ENCODE measurements around the gene ZFX. TPM values are rescaled to one million over a fixed set of nuclear protein-coding genes. Genes with fewer than 3 reads are reported as not detected.
"Not testable (repeated sequence)": the region's sequence is repeated elsewhere in the genome, so short reads cannot be mapped to it uniquely, and the experiment has no call there.

The ZFX gene
- total RNA-seq, 1 donor from 2014 or later = 59.1 TPM

DNA sequence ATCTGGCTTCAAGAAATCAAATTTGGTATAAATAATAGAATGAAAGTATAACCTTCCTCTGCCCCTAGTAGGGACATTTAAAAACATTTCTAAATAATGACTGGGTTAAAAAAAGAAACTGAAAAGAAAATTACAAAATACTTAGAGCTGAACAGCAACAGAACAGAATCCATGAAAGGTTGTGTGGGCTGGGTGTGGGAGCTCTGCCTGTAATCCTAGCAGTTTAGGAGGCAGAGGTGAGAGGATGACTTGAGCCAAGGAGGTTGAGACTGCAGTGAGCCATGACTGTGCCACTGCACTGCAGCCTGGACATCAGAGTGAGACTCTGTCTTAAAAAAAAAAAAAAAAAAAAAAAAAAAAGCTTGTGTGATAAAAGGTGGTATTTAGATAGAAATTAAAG, 12.3 kb upstream of the ZFX start:
- Mint-ChIP-seq H3K4me1 (peaks cover 2% of the 10 kb centered on the region), H3K4me3 (no peak overlapping the region), H3K36me3 (no peaks in the 10 kb centered on the region), H3K27me3 (ENCODE audit: insufficient read depth, low read depth) (peaks cover 2% of the 10 kb centered on the region), H3K27ac (no peak overlapping the region), H3K9me3 (no peaks in the 10 kb centered on the region)
- no peaks in the 10 kb centered on the region for H3F3A ChIP-seq (ENCODE audit: low read depth)
- no peaks in the 10 kb centered on the region for H3K27me3 ChIP-seq
- DNase-seq (ENCODE audit: low spot score) = no peak
- no peak overlapping the region for H3K27ac ChIP-seq
- H3K9ac ChIP-seq = no peak overlapping the region
- no peak overlapping the region for H3K4me2 ChIP-seq
- no peak overlapping the region for H2AFZ ChIP-seq (replicated peaks)
- H4K20me1 ChIP-seq (ENCODE audit: low read depth) = no peaks in the 10 kb centered on the region
- H3K36me3 ChIP-seq = no peaks in the 10 kb centered on the region
- H3K4me1 ChIP-seq = peaks cover 5% of the 10 kb centered on the region
- H3K4me3 ChIP-seq = no peak overlapping the region
- TF ChIP-seq, protein P1, sequence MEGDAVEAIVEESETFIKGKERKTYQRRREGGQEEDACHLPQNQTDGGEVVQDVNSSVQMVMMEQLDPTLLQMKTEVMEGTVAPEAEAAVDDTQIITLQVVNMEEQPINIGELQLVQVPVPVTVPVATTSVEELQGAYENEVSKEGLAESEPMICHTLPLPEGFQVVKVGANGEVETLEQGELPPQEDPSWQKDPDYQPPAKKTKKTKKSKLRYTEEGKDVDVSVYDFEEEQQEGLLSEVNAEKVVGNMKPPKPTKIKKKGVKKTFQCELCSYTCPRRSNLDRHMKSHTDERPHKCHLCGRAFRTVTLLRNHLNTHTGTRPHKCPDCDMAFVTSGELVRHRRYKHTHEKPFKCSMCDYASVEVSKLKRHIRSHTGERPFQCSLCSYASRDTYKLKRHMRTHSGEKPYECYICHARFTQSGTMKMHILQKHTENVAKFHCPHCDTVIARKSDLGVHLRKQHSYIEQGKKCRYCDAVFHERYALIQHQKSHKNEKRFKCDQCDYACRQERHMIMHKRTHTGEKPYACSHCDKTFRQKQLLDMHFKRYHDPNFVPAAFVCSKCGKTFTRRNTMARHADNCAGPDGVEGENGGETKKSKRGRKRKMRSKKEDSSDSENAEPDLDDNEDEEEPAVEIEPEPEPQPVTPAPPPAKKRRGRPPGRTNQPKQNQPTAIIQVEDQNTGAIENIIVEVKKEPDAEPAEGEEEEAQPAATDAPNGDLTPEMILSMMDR (IDR thresholded peaks at IDR 0.05) = no peak
- TF ChIP-seq EZH2 (IDR thresholded peaks at IDR 0.05) (no peak), EZH2phosphoT487 (IDR thresholded peaks at IDR 0.05) (no peak)
- H3K79me2 ChIP-seq (ENCODE audit: low read depth) = no peaks in the 10 kb centered on the region
- H3K9me3 ChIP-seq (ENCODE audit: low read depth) = no peaks in the 10 kb centered on the region

DNA sequence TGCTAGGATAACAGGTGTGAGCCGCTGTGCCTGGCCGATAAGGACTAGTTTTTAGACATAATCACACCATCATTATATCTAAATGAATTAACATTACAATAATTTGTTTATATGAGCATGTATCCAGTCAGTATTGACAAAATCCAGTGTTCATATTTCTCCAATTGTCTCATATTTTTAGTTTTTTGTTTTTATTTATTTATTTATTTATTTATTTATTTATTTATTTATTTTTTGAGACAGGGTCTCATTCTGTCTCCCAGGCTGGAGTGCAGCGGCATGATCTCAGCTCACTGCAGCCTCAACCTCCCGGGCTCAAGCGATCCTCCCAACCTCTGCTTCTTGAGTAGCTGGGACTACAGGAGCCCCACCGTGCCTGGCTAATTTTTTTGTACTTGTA, 5.5 kb upstream of the ZFX start:
- not testable (repeated sequence) for H3K27me3 Mint-ChIP-seq (ENCODE audit: insufficient read depth, low read depth); H3K27me3 ChIP-seq; H3K27ac ChIP-seq; H3K9ac ChIP-seq; H3K9me3 Mint-ChIP-seq; H3K4me3 Mint-ChIP-seq; H3K9me3 ChIP-seq (ENCODE audit: low read depth); H3K27ac Mint-ChIP-seq; H4K20me1 ChIP-seq (ENCODE audit: low read depth); H3K4me2 ChIP-seq; H2AFZ ChIP-seq (replicated peaks); H3K4me3 ChIP-seq; H3K36me3 ChIP-seq; H3K36me3 Mint-ChIP-seq; DNase-seq (ENCODE audit: low spot score)
- Histone ChIP-seq H3K4me1 (peaks cover 40% of the 10 kb centered on the region), H3K79me2 (ENCODE audit: low read depth) (peaks cover 14% of the 10 kb centered on the region), H3F3A (ENCODE audit: low read depth) (peaks cover 32% of the 10 kb centered on the region)
- peaks cover 32% of the 10 kb centered on the region for H3K4me1 Mint-ChIP-seq

DNA sequence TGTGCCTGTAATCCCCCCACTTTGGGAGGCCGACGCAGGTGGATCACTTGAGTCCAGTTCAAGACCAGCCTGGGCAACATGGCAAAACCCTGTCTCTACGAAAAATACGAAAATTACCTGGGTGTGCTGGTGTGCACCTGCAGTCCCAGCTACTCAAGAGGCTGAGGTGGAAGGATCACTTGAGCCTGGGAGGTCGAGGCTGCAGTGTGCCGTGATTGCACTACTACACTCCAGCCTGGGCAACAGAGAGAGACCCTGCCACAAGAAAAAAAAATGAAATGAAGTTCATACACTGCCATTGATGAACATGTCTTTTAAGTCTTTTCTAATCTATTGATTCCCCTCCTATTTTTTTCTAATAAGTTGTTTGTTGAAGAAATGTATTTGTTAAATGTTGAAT, 5.0 kb upstream of the ZFX start:
- peaks cover 40% of the 10 kb centered on the region for H3K4me1 ChIP-seq
- Mint-ChIP-seq H3K36me3 (no peaks in the 10 kb centered on the region), H3K4me1 (peaks cover 32% of the 10 kb centered on the region), H3K27ac (no peak overlapping the region), H3K9me3 (no peaks in the 10 kb centered on the region), H3K27me3 (ENCODE audit: insufficient read depth, low read depth) (peaks cover 3% of the 10 kb centered on the region), H3K4me3 (no peak overlapping the region)
- no peak overlapping the region for H3K9ac ChIP-seq
- H2AFZ ChIP-seq (replicated peaks) = no peak overlapping the region
- H3K27ac ChIP-seq = no peak overlapping the region
- H3F3A ChIP-seq (ENCODE audit: low read depth) = peaks cover 36% of the 10 kb centered on the region
- no peak for TF ChIP-seq EZH2 (IDR thresholded peaks at IDR 0.05)
- TF ChIP-seq, protein P1 (IDR thresholded peaks at IDR 0.05) = no peak
- TF ChIP-seq EZH2phosphoT487 (IDR thresholded peaks at IDR 0.05) = no peak
- H4K20me1 ChIP-seq (ENCODE audit: low read depth) = no peaks in the 10 kb centered on the region
- no peaks in the 10 kb centered on the region for H3K9me3 ChIP-seq (ENCODE audit: low read depth)
- H3K27me3 ChIP-seq = no peaks in the 10 kb centered on the region
- H3K36me3 ChIP-seq = no peaks in the 10 kb centered on the region
- H3K4me2 ChIP-seq = no peak overlapping the region
- no peak for DNase-seq (ENCODE audit: low spot score)
- peaks cover 15% of the 10 kb centered on the region for H3K79me2 ChIP-seq (ENCODE audit: low read depth)
- H3K4me3 ChIP-seq = no peak overlapping the region

DNA sequence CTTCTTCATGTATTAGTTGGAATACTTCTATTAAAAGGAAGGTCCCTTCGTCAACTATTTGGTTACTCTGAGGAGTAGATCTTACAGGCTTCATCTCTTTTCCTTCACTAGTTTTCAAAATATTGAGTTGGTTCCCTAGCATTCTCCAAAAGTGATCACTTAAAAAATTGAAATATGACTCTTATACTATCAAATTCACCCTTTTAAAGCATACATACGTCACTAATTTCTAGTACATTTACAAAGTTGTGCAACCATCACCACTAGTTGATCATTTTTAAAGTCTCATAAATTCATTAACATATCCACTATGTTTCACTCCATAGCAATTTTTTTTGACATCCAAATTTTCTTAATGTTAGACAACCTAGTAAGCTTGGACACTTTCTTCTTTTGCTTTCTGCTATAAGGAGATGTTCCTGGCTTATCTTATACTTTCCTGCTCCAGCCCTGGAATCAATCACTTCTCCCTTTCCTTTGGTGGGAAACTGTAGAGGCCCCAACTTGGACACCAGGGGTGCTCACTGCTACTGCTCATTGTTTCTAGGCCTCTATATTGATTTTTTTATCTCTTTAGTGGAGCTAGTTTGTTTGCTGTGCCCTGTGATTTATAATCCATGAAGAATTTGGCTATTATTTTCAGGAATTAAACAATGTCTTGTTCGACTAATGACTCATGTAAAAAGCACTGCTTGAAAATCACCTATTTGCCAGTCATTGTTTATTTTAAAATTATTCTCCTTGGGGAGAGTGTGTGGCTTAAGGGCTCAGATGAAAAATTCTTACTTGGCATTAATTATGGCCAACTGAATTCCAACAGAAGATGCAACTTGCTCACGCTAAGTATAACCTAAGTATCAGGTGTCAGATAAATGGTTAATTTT, 4.0 kb upstream of the ZFX start:
- no peak for TF ChIP-seq EZH2 (IDR thresholded peaks at IDR 0.05)
- no peak for TF ChIP-seq EZH2phosphoT487 (IDR thresholded peaks at IDR 0.05)
- TF ChIP-seq, protein P1 (IDR thresholded peaks at IDR 0.05) = no peak
- Histone ChIP-seq H3K79me2 (ENCODE audit: low read depth) (peaks cover 16% of the 10 kb centered on the region), H3F3A (ENCODE audit: low read depth) (peaks cover 39% of the 10 kb centered on the region), H3K27ac (peak overlapping the region; percentile 23), H2AFZ (replicated peaks) (no peak overlapping the region), H3K36me3 (no peaks in the 10 kb centered on the region), H3K4me1 (peaks cover 40% of the 10 kb centered on the region), H3K9ac (no peak overlapping the region), H3K9me3 (ENCODE audit: low read depth) (no peaks in the 10 kb centered on the region), H3K4me3 (no peak overlapping the region), H4K20me1 (ENCODE audit: low read depth) (peaks cover 1% of the 10 kb centered on the region), H3K27me3 (no peaks in the 10 kb centered on the region), H3K4me2 (peak overlapping the region; percentile 4)
- peaks cover 3% of the 10 kb centered on the region for H3K27me3 Mint-ChIP-seq (ENCODE audit: insufficient read depth, low read depth)
- peak overlapping the region; percentile 9 for H3K4me3 Mint-ChIP-seq
- DNase-seq (ENCODE audit: low spot score) = no peak
- H3K36me3 Mint-ChIP-seq = no peaks in the 10 kb centered on the region
- no peaks in the 10 kb centered on the region for H3K9me3 Mint-ChIP-seq
- peak overlapping the region; percentile 87 for H3K27ac Mint-ChIP-seq
- H3K4me1 Mint-ChIP-seq = peaks cover 32% of the 10 kb centered on the region

All from neural progenitor cell (in vitro differentiated cells).